Mammary epithelial cell (primary cell): Measurements from ENCODE around the gene ODC1.

Experiments
- CTCF ChIP-seq, 2 donors: IDR thresholded peaks in 1 of 2; conservative IDR thresholded peaks in 1 of 2; 2 replicates each; pipeline ENCODE4 v1.5.1; 2011 to 2012; ENCODE audit warnings: inconsistent platforms in 2 of 2, low read length in 2 of 2, mild to moderate bottlenecking in 2 of 2, control low read depth in 1 of 2, low read depth in 1 of 2; ENCODE audit not compliant: insufficient read depth in 1 of 2; ENCODE audit errors: extremely low read depth in 1 of 2
- EZH2 ChIP-seq: IDR thresholded peaks from 2 replicates; pipeline ENCODE4 v1.6.1; 2012; ENCODE audit warnings: low read length, inconsistent platforms, borderline replicate concordance

GRCh38 chr2:10439185-10439879 is 8.8 kb downstream of the ODC1 start:
- TF ChIP-seq CTCF (conservative IDR thresholded peaks at IDR 0.05 in 1 of 2, IDR thresholded peaks at IDR 0.05 in 1 of 2; ENCODE audit: extremely low read depth in 1 of 2, insufficient read depth in 1 of 2, low read depth in 1 of 2, low read length in 2 of 2): peak in 1 of 2 donors; percentile 3
- TF ChIP-seq EZH2: no peak
